Neural cell (in vitro differentiated cells): ENCODE results near the gene ARID1B. TPM values are rescaled to one million over a fixed set of nuclear protein-coding genes. Genes with fewer than 3 reads are reported as not detected.

Source experiments
- H2AFZ ChIP-seq: fragments of 200-600, 300-800 bp; sonication (generic), shearing (Covaris generic); 2 replicates; pipeline ENCODE4 v1.6.0; 2014; ENCODE audit warnings: low read depth, mild to moderate bottlenecking, antibody characterized with exemption, low read length, moderate library complexity
- H3F3A ChIP-seq: fragments of 200-600 bp; shearing (Covaris generic); 2 replicates; pipeline ENCODE4 v1.6.1; 2016; ENCODE audit warnings: mild to moderate bottlenecking, moderate library complexity, mixed read lengths, antibody characterized with exemption, low read length; ENCODE audit not compliant: insufficient read depth, poor library complexity, severe bottlenecking
- H3K27ac ChIP-seq: fragments of 200-600, 300-800 bp; sonication (generic), shearing (Covaris generic); 2 replicates; pipeline ENCODE4 v1.5.1; 2014; ENCODE audit warnings: mild to moderate bottlenecking, low read length, moderate library complexity
- H3K27me3 ChIP-seq: fragments of 300-800, 200-600 bp; sonication (generic), shearing (Covaris generic); 2 replicates; pipeline ENCODE4 v1.6.0; 2014; ENCODE audit warnings: mild to moderate bottlenecking, low read depth, low read length, moderate library complexity; ENCODE audit not compliant: insufficient read depth
- H3K36me3 ChIP-seq: fragments of 300-800, 200-600 bp; sonication (generic), shearing (Covaris generic); 2 replicates; pipeline ENCODE4 v1.5.1; 2014; ENCODE audit warnings: mild to moderate bottlenecking, antibody characterized with exemption, low read length, moderate library complexity; ENCODE audit not compliant: insufficient read depth
- H3K4me2 ChIP-seq: fragments of 300-800, 200-600 bp; sonication (generic), shearing (Covaris generic); 2 replicates; pipeline ENCODE4 v1.6.0; 2014; ENCODE audit warnings: mild to moderate bottlenecking, low read length
- H3K4me3 ChIP-seq: fragments of 300-800, 200-600 bp; sonication (generic), shearing (Covaris generic); 2 replicates; pipeline ENCODE4 v1.5.1; 2014; ENCODE audit warnings: mild to moderate bottlenecking, low read length, moderate library complexity
- H3K79me2 ChIP-seq: fragments of 200-600 bp; shearing (Covaris generic); replicated peaks from 2 replicates; pipeline ENCODE4 v1.6.0; 2014; ENCODE audit warnings: mild to moderate bottlenecking, low read length, moderate library complexity; ENCODE audit not compliant: insufficient read depth
- H3K9ac ChIP-seq: fragments of 300-800, 200-600 bp; sonication (generic), shearing (Covaris generic); 2 replicates; pipeline ENCODE4 v1.6.1; 2016; ENCODE audit warnings: mild to moderate bottlenecking, low read length, mixed read lengths
- H3K9me2 ChIP-seq: fragments of 200-600 bp; shearing (Covaris generic); 2 replicates; pipeline ENCODE4 v1.6.1; 2016; ENCODE audit warnings: mild to moderate bottlenecking, low read length, mixed read lengths; ENCODE audit not compliant: insufficient read depth
- H3K9me3 ChIP-seq: fragments of 200-600, 300-800 bp; sonication (generic), shearing (Covaris generic); 2 replicates; pipeline ENCODE4 v1.6.1; 2016; ENCODE audit warnings: mild to moderate bottlenecking, mixed run types, low read length, moderate library complexity, mixed read lengths
- H4K20me1 ChIP-seq: fragments of 200-600 bp; shearing (Covaris generic); 2 replicates; pipeline ENCODE4 v1.6.1; 2016; ENCODE audit warnings: mild to moderate bottlenecking, mixed run types; ENCODE audit not compliant: insufficient read depth
- CTCF ChIP-seq: fragments of 450-650 bp; IDR thresholded peaks from 2 replicates; pipeline ENCODE4 v1.5.1; 2014; ENCODE audit warnings: antibody characterized with exemption, mild to moderate bottlenecking, moderate library complexity; ENCODE audit not compliant: poor library complexity, severe bottlenecking
- EP300 ChIP-seq: fragments of 450-650 bp; conservative IDR thresholded peaks from 2 replicates; pipeline ENCODE4 v1.6.1; 2014; ENCODE audit warnings: antibody characterized with exemption, mild to moderate bottlenecking, moderate library complexity; ENCODE audit not compliant: poor library complexity, severe bottlenecking
- EZH2 ChIP-seq: fragments of 200-600, 300-800 bp; shearing (Covaris generic), sonication (generic); IDR thresholded peaks from 2 replicates; pipeline ENCODE4 v1.6.1; 2014; ENCODE audit warnings: antibody characterized with exemption, low read length, borderline replicate concordance, mild to moderate bottlenecking; ENCODE audit not compliant: insufficient read depth, poor library complexity, severe bottlenecking
- MXI1 ChIP-seq: fragments of 450-650 bp; conservative IDR thresholded peaks from 2 replicates; pipeline ENCODE4 v1.6.1; 2014; ENCODE audit warnings: antibody characterized with exemption, mild to moderate bottlenecking; ENCODE audit not compliant: poor library complexity, severe bottlenecking
- POLR2AphosphoS5 ChIP-seq: IDR thresholded peaks from 2 replicates; pipeline ENCODE4 v1.6.1; 2012
- RAD21 ChIP-seq: fragments of 450-650 bp; conservative IDR thresholded peaks from 2 replicates; pipeline ENCODE4 v1.6.1; 2014; ENCODE audit warnings: antibody characterized with exemption, mild to moderate bottlenecking, moderate library complexity
- SMC3 ChIP-seq: fragments of 450-650 bp; conservative IDR thresholded peaks from 2 replicates; pipeline ENCODE4 v1.6.1; 2014; ENCODE audit warnings: antibody characterized with exemption, mild to moderate bottlenecking, moderate library complexity; ENCODE audit not compliant: poor library complexity
- TAF1 ChIP-seq: IDR thresholded peaks from 2 replicates; pipeline ENCODE4 v1.6.1; 2012; ENCODE audit warnings: low read depth
- polyA plus RNA-seq: library from polyadenylated mRNA; depleted of rRNA; stranded (reverse); fragments of >200 nt; gene quantifications from 2 replicates; pipeline ENCODE4 v1.2.3, GENCODE V29; 2014
- TF ChIP-seq, protein P1 (sequence below): IDR thresholded peaks from 2 replicates; pipeline ENCODE4 v1.6.1; 2012; ENCODE audit warnings: borderline replicate concordance

Gene ARID1B
- polyA plus RNA-seq, 1 donor from 2014 or later, result 35.0 TPM

DNA sequence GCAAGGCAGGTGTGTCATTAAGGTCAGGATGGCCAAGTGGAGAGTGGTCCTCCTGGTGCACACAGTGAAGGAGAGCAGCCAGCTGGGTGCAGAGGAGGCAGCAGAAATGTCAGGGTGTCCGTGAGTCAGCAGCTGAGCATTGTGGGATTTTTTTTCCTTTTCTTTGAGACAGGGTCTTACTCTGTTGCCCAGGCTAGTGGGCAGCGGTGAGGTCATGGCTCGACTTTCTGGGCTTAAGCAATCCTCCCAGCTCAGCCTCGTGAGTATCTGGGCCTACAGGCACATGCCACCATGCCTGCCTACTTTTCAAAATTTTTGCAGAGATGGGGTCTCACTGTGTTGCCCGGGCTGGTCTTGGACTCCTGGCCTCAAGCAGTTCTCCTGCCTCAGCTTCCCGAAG lies 16.0 kb downstream of the ARID1B start:
- Histone ChIP-seq H2AFZ (no peak overlapping the region), H3K9ac (no peak overlapping the region), H3K9me3 (no peaks in the 10 kb centered on the region), H3K4me2 (no peak overlapping the region), H3F3A (no peaks in the 10 kb centered on the region), H3K4me3 (no peak overlapping the region), H3K9me2 (no peaks in the 10 kb centered on the region), H3K27ac (no peak overlapping the region), H4K20me1 (peaks cover 8% of the 10 kb centered on the region), H3K79me2 (peaks cover 85% of the 10 kb centered on the region), H3K36me3 (no peaks in the 10 kb centered on the region), H3K27me3 (no peaks in the 10 kb centered on the region)
- TF ChIP-seq TAF1 (no peak), CTCF (no peak), EP300 (no peak), MXI1 (no peak), POLR2AphosphoS5 (no peak), RAD21 (no peak), EZH2 (no peak), SMC3 (no peak)

- Histone ChIP-seq H3K4me2 (no peak overlapping the region), H3K79me2 (peaks cover 81% of the 10 kb centered on the region), H3K4me3 (no peak overlapping the region), H3K9ac (no peak overlapping the region), H3K9me3 (no peaks in the 10 kb centered on the region), H3F3A (no peaks in the 10 kb centered on the region), H3K9me2 (no peaks in the 10 kb centered on the region), H3K27me3 (no peaks in the 10 kb centered on the region), H4K20me1 (peaks cover 14% of the 10 kb centered on the region), H3K27ac (no peak overlapping the region), H2AFZ (no peak overlapping the region), H3K36me3 (no peaks in the 10 kb centered on the region)
- TF ChIP-seq SMC3, result no peak
- no peak for TF ChIP-seq EP300
- TF ChIP-seq TAF1, result no peak
- TF ChIP-seq RAD21, result no peak
- no peak for TF ChIP-seq EZH2
- TF ChIP-seq, protein P1, sequence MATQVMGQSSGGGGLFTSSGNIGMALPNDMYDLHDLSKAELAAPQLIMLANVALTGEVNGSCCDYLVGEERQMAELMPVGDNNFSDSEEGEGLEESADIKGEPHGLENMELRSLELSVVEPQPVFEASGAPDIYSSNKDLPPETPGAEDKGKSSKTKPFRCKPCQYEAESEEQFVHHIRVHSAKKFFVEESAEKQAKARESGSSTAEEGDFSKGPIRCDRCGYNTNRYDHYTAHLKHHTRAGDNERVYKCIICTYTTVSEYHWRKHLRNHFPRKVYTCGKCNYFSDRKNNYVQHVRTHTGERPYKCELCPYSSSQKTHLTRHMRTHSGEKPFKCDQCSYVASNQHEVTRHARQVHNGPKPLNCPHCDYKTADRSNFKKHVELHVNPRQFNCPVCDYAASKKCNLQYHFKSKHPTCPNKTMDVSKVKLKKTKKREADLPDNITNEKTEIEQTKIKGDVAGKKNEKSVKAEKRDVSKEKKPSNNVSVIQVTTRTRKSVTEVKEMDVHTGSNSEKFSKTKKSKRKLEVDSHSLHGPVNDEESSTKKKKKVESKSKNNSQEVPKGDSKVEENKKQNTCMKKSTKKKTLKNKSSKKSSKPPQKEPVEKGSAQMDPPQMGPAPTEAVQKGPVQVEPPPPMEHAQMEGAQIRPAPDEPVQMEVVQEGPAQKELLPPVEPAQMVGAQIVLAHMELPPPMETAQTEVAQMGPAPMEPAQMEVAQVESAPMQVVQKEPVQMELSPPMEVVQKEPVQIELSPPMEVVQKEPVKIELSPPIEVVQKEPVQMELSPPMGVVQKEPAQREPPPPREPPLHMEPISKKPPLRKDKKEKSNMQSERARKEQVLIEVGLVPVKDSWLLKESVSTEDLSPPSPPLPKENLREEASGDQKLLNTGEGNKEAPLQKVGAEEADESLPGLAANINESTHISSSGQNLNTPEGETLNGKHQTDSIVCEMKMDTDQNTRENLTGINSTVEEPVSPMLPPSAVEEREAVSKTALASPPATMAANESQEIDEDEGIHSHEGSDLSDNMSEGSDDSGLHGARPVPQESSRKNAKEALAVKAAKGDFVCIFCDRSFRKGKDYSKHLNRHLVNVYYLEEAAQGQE, result no peak
Observed at GRCh38 chr6:156794546-156795354, 17.6 kb downstream of the ARID1B start.
